LNCaP clone FGC (cell line): ENCODE measurements around the gene VTCN1.
"Not testable (repeated sequence)": the region's sequence is repeated elsewhere in the genome, so short reads cannot be mapped to it uniquely, and the experiment has no call there.

Experiments
- DNase-seq: peaks from one replicate; pipeline ENCODE4 v3.0.0-alpha.2; 2011; ENCODE audit warnings: low read depth
- H3K4me3 ChIP-seq: 2 replicates; pipeline ENCODE4 v1.5.1; 2011; ENCODE audit warnings: mild to moderate bottlenecking, low read depth, low read length, control low read depth
- CTCF ChIP-seq: IDR thresholded peaks from 2 replicates; pipeline ENCODE4 v1.5.1; 2012; ENCODE audit warnings: mild to moderate bottlenecking; ENCODE audit not compliant: control insufficient read depth, insufficient read depth; ENCODE audit errors: extremely low read depth

Gene VTCN1

GRCh38 chr1:117171900-117172511 lies 38.7 kb downstream of the VTCN1 start:
- TF ChIP-seq CTCF = no peak
- no peak for DNase-seq
- no peak overlapping the region for H3K4me3 ChIP-seq

GRCh38 chr1:117169871-117170596 lies 40.7 kb downstream of the VTCN1 start:
- no peak for TF ChIP-seq CTCF
- no peak overlapping the region for H3K4me3 ChIP-seq
- no peak for DNase-seq

- TF ChIP-seq CTCF = no peak
- no peak overlapping the region for H3K4me3 ChIP-seq
- no peak for DNase-seq
Observed at GRCh38 chr1:117167402-117167801, 43.3 kb downstream of the VTCN1 start.

DNA sequence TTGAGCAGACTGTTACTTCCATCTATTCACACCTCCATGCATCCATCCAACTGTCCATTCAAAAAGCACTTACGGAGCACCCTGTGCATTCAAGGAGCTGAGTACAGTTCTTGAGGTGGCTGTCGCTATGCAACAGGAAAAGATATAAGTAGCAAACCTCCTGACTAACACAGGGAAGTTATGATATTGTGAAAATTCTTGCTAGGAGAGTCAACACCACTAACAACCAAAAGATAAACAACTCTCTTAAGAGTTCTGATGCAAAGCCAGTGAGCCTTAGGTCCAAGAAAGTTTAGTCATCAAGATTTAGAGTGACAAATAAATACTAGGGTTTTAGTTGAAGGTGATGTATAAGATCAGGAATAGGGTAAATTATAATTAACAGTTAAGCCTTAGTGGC lies 44.7 kb downstream of the VTCN1 start:
- no peak for TF ChIP-seq CTCF
- no peak overlapping the region for H3K4me3 ChIP-seq
- no peak for DNase-seq

DNA sequence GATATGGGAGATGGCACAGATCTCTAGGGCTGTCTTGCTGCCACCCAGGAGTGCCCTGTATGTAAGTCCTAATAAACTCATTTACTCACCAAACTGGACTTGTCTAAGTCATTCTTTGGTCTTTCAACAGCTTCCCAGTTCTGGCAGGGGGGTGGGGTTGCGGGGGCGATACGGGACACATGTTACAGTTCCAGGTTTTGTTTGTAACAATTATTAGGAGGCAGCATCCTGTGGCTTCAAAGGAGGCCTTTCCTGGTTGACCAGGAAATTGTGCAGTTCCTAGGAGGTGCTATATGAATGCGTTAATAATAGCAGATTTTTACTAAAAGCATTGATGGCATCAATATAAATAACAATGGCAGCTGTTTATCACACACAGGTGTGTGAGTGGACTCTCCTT lies 46.5 kb downstream of the VTCN1 start:
- no peak for DNase-seq
- no peak overlapping the region for H3K4me3 ChIP-seq
- TF ChIP-seq CTCF = no peak

GRCh38 chr1:117162816-117163215 lies 47.9 kb downstream of the VTCN1 start:
- TF ChIP-seq CTCF = no peak
- no peak for DNase-seq
- no peak overlapping the region for H3K4me3 ChIP-seq

DNA sequence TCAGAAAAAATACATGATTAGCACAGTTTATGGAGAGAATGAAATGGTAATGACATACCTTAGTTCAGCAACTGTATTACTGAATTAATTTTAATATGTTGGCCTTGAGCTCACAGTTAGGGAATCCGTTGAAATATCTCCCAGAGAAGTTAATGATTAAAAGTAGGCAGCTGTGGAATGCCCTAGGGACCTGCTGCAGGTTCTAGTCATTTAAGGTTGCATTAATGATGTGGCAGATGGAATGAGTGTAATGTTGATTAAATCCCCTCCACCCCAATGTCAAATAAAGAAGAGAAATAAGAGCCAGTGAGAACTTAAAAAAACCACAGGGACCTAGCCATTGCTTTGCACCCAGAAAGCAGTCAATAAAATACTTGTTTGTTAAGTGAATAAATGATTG lies 48.8 kb downstream of the VTCN1 start:
- no peak for TF ChIP-seq CTCF
- no peak overlapping the region for H3K4me3 ChIP-seq
- DNase-seq = no peak

DNA sequence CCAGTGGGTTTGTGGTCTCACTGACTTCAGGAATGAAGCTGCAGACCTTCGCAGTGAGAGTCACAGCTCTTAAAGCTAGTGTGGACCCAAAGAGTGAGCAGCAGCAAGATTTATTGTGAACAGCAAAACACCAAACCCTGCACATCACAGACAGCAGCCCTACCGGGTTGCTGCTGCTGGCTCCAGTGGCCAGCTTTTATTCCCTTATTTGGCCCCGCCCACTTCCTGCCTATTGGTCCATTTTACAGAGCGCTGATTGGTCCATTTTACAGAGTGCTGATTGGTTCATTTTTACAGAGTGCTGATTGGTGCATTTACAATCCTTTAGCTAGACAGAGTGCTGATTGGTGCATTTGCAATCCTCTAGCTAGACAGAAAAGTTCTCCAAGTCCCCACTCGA lies 59.4 kb downstream of the VTCN1 start:
- not testable (repeated sequence) for DNase-seq, H3K4me3 ChIP-seq
